ENCODE results near the gene NDUFB2.

DNA sequence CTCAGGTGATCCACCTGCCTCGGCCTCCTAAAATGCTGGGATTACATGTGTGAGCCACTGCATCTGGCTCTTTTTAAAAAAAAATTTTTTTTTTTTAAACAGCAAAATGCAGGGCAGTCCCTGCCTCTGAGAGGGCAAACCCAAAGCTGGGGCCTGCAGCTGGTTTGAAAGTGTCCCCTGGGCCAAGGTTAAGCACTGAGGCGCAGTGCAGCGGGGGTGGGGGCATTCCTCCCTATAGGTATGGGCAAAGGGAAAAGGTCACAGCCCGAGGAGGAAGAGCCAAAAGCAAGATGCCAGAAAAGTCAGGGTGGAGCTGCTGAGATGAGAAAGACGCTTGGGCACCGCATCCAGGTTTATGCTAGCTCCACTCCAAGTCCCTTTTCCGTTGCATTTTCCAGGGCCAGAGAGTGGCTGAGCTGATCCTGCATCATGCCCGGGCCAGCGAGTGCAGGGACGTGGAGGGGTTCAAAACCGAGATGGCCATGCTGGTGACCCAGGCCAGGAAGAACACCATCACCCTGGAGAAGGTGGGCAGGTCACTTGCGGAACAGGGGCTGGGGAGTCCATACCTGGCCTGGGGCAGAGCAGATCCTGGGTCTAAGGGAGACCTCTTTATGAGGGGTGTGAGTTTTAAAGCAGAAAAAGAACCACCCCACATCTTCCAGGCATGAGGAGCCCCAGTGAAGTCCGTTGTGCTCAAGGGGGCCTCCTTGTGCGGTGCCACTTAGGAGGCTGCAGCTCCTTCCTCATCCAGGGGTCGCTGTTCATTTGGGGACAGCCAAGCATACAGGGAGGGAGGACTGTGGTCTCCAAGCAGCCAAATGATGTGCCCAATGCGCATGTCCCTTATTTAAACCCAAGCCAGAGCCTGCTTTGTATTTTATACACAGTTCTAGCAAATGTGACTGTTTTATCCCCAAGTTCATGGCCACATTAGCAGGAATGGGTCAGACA is 7.0 kb upstream of the NDUFB2 start:
- TF ChIP-seq POLR2A (IDR thresholded peaks at IDR 0.05; ENCODE audit: low read depth, low read length), result no peak
- TF ChIP-seq, protein P1, sequence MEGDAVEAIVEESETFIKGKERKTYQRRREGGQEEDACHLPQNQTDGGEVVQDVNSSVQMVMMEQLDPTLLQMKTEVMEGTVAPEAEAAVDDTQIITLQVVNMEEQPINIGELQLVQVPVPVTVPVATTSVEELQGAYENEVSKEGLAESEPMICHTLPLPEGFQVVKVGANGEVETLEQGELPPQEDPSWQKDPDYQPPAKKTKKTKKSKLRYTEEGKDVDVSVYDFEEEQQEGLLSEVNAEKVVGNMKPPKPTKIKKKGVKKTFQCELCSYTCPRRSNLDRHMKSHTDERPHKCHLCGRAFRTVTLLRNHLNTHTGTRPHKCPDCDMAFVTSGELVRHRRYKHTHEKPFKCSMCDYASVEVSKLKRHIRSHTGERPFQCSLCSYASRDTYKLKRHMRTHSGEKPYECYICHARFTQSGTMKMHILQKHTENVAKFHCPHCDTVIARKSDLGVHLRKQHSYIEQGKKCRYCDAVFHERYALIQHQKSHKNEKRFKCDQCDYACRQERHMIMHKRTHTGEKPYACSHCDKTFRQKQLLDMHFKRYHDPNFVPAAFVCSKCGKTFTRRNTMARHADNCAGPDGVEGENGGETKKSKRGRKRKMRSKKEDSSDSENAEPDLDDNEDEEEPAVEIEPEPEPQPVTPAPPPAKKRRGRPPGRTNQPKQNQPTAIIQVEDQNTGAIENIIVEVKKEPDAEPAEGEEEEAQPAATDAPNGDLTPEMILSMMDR (IDR thresholded peaks at IDR 0.05; ENCODE audit: extremely low read depth in 1 of 2, insufficient read depth in 1 of 2, low read depth in 1 of 2, low read length in 2 of 2), result no peak
- TF ChIP-seq EZH2 (IDR thresholded peaks at IDR 0.05; ENCODE audit: borderline replicate concordance, low read depth, low read length, severe bottlenecking), result no peak
- TF ChIP-seq JUN (IDR thresholded peaks at IDR 0.05; ENCODE audit: borderline replicate concordance, insufficient read depth, insufficient read length, low read depth), result no peak
